Panc1 (cell line): ENCODE measurements around the gene PPM1H. TPM values are rescaled to one million over a fixed set of nuclear protein-coding genes. Genes with fewer than 3 reads are reported as not detected.

ENCODE experiments used
- ATAC-seq: fragments of 200-7000 bp; cut with Tn5 transposase; 2 replicates; pipeline ENCODE4 v1.9.1; 2020; ENCODE audit warnings: mild to moderate bottlenecking, moderate library complexity
- BruUV-seq: library from RNA; stranded (reverse); fragments of 400-500 nt; replicated peaks from 2 replicates; lab custom pipeline; 2021; lab: Mats Ljungman, UMichigan
- CTCF ChIA-PET: fragments of 300-600 bp; sonication (Branson Sonifier 250); formaldehyde crosslinking; loops from one replicate; lab custom pipeline; 2022; ENCODE audit warnings: antibody characterized with exemption; lab: Charles Lee
- POLR2A ChIA-PET: fragments of 300-600 bp; sonication (Branson Sonifier 250); formaldehyde crosslinking; loops from one replicate; lab custom pipeline; 2022; ENCODE audit warnings: antibody characterized with exemption; lab: Charles Lee
- DNase-seq: peaks from one replicate; pipeline ENCODE4 v3.0.0-alpha.2; 2010; ENCODE audit warnings: low read depth, low spot score
- H3K27ac ChIP-seq: 2 replicates; pipeline ENCODE4 v1.5.1; 2011; ENCODE audit warnings: mild to moderate bottlenecking, low read length, inconsistent platforms
- H3K27me3 ChIP-seq: fragments of 200-500 bp; sonication (Bioruptor generic); 2 replicates; pipeline ENCODE4 v1.6.0; 2014; ENCODE audit warnings: low read length, inconsistent platforms; ENCODE audit not compliant: control insufficient read depth, insufficient read depth
- H3K36me3 ChIP-seq: fragments of 200-500 bp; sonication (Bioruptor generic); 2 replicates; pipeline ENCODE4 v1.5.1; 2014; ENCODE audit warnings: inconsistent platforms, mild to moderate bottlenecking, low read length, moderate library complexity; ENCODE audit not compliant: control insufficient read depth, insufficient read depth
- H3K4me1 ChIP-seq: 2 replicates; pipeline ENCODE4 v1.5.1; 2011; ENCODE audit warnings: inconsistent platforms, mild to moderate bottlenecking, low read length, moderate library complexity; ENCODE audit not compliant: control insufficient read depth, insufficient read depth
- H3K4me3 ChIP-seq, 2 experiments: 2 replicates each; pipeline ENCODE4 v1.5.1; 2011 to 2012; ENCODE audit warnings: low read depth in 2 of 2, low read length in 2 of 2, mild to moderate bottlenecking in 2 of 2, inconsistent platforms in 1 of 2, moderate library complexity in 1 of 2
- H3K9me3 ChIP-seq: fragments of 200-500 bp; sonication (Bioruptor generic); 2 replicates; pipeline ENCODE4 v1.5.1; 2014; ENCODE audit warnings: low read depth, mild to moderate bottlenecking, inconsistent platforms, low read length, moderate library complexity; ENCODE audit not compliant: control insufficient read depth, insufficient read depth
- CTCF ChIP-seq: fragments of 450-650 bp; IDR thresholded peaks from 2 replicates; pipeline ENCODE4 v1.5.1; 2017; ENCODE audit warnings: mild to moderate bottlenecking
- POLR2AphosphoS5 ChIP-seq: IDR thresholded peaks from 2 replicates; pipeline ENCODE4 v1.6.1; 2012; ENCODE audit warnings: mild to moderate bottlenecking, low read depth, low read length, moderate library complexity
- REST ChIP-seq, 2 experiments: IDR thresholded peaks; 2 replicates each; pipeline ENCODE4 v1.6.1; 2011 to 2012; ENCODE audit warnings: low read depth in 2 of 2, control low read depth in 1 of 2, low read length in 1 of 2, mild to moderate bottlenecking in 1 of 2, moderate library complexity in 1 of 2; ENCODE audit not compliant: insufficient read depth in 1 of 2
- SIN3A ChIP-seq: IDR thresholded peaks from 2 replicates; pipeline ENCODE4 v1.6.1; 2012; ENCODE audit warnings: low read depth, mild to moderate bottlenecking, low read length, moderate library complexity, borderline replicate concordance; ENCODE audit not compliant: insufficient read depth
- TCF7L2 ChIP-seq: IDR thresholded peaks from 2 replicates; pipeline ENCODE4 v1.6.1; 2011; ENCODE audit warnings: mild to moderate bottlenecking, low read depth, low read length, inconsistent platforms
- in situ Hi-C: cut with HindIII; loops from 2 replicates; pipeline ENCODE4 v1.10.0; 2016; ENCODE audit warnings: low sequenced_read_pairs, low pct_unique_long_range_greater_than_20kb
- intact Hi-C: fragments of 100-400 bp; cut with micrococcal nuclease; formaldehyde crosslinking; loops from one replicate; pipeline ENCODE4 v1.10.0; 2022; ENCODE audit not compliant: unreplicated experiment
- total RNA-seq: library from RNA; stranded (reverse); gene quantifications from one replicate; pipeline ENCODE4 v1.2.1, GENCODE V29; 2021; ENCODE audit not compliant: unreplicated experiment

The PPM1H gene
- total RNA-seq, 1 experiment from 2014 or later: 22.9 TPM

- ChIA-PET POLR2A (no interaction called here), CTCF (no interaction called here)
- H3K4me3 ChIP-seq: no peak overlapping the region
- ATAC-seq (no peak; the same call in 1 of the 2 replicates), DNase-seq (no peak)
- intact Hi-C loops (no loop called here), in situ Hi-C loops (no loop called here)
- no peaks in the 10 kb centered on the region for H3K27me3 ChIP-seq
- no TSS peak for BruUV-seq
- no peaks in the 10 kb centered on the region for H3K36me3 ChIP-seq
- no peaks in the 10 kb centered on the region for H3K9me3 ChIP-seq
- H3K27ac ChIP-seq: no peak overlapping the region
- peaks cover 10% of the 10 kb centered on the region; the same call in 1 of the 2 replicates for H3K4me1 ChIP-seq
- no peak for TF ChIP-seq REST (IDR thresholded peaks at IDR 0.05; ENCODE audit: insufficient read depth in 1 of 2, low read depth in 2 of 2, low read length in 1 of 2)
These were observed 232.0 kb downstream of the PPM1H start for GRCh38 chr12:62703011-62703380.

- TF ChIP-seq POLR2AphosphoS5 (no peak), SIN3A (no peak)
- H3K9me3 ChIP-seq: no peaks in the 10 kb centered on the region
- peaks cover 10% of the 10 kb centered on the region; the same call in 1 of the 2 replicates for H3K4me1 ChIP-seq
- H3K36me3 ChIP-seq: no peaks in the 10 kb centered on the region
- ChIA-PET POLR2A (no interaction called here), CTCF (no interaction called here)
- no TSS peak for BruUV-seq
- no peak overlapping the region for H3K4me3 ChIP-seq
- ATAC-seq (no peak), DNase-seq (no peak)
- H3K27ac ChIP-seq: no peak overlapping the region
- in situ Hi-C loops (no loop called here), intact Hi-C loops (no loop called here)
- H3K27me3 ChIP-seq: no peaks in the 10 kb centered on the region
These were observed 233.5 kb downstream of the PPM1H start for GRCh38 chr12:62701492-62701891.

GRCh38 chr12:62700091-62700880 is 234.7 kb downstream of the PPM1H start:
- in situ Hi-C loops: no loop called here
- POLR2A ChIA-PET: no interaction called here
- intact Hi-C loops: no loop called here
- CTCF ChIA-PET: no interaction called here
- Histone ChIP-seq H3K9me3 (no peaks in the 10 kb centered on the region), H3K27me3 (no peaks in the 10 kb centered on the region), H3K27ac (no peak overlapping the region), H3K4me1 (peaks cover 10% of the 10 kb centered on the region; the same call in 1 of the 2 replicates), H3K4me3 (no peak overlapping the region), H3K36me3 (no peaks in the 10 kb centered on the region)
- ATAC-seq (no peak), DNase-seq (no peak)
- TF ChIP-seq SIN3A (no peak), POLR2AphosphoS5 (no peak), TCF7L2 (no peak), REST (IDR thresholded peaks at IDR 0.05; ENCODE audit: insufficient read depth in 1 of 2, low read depth in 2 of 2, low read length in 1 of 2) (no peak), CTCF (no peak)
- no TSS peak for BruUV-seq
